Stomach smooth muscle (tissue), 2 donors: ENCODE measurements around the gene FOSL2.

ENCODE experiments used
- H3K27ac ChIP-seq: one replicate; pipeline ENCODE4 v1.7.0; 2013; ENCODE audit warnings: mild to moderate bottlenecking, low read length, inconsistent platforms
- H3K27me3 ChIP-seq, 2 donors: one replicate each; pipeline ENCODE4 v1.7.0; 2013; ENCODE audit warnings: low read length in 2 of 2; ENCODE audit not compliant: insufficient read depth in 2 of 2, control insufficient read depth in 1 of 2
- H3K36me3 ChIP-seq, 2 donors: one replicate each; pipeline ENCODE4 v1.7.0; 2013; ENCODE audit warnings: low read length in 2 of 2; ENCODE audit not compliant: control insufficient read depth in 2 of 2, insufficient read depth in 2 of 2
- H3K4me1 ChIP-seq: one replicate; pipeline ENCODE4 v1.7.0; 2013; ENCODE audit warnings: low read length; ENCODE audit not compliant: control insufficient read depth, insufficient read depth
- H3K4me3 ChIP-seq, 2 donors: one replicate each; pipeline ENCODE4 v1.7.0; 2013; ENCODE audit warnings: low read length in 2 of 2
- H3K9ac ChIP-seq, 2 donors: one replicate each; pipeline ENCODE4 v1.7.0; 2013; ENCODE audit warnings: low read length in 2 of 2, mild to moderate bottlenecking in 1 of 2
- H3K9me3 ChIP-seq, 2 donors: one replicate each; pipeline ENCODE4 v1.7.0; 2013; ENCODE audit warnings: low read length in 2 of 2; ENCODE audit not compliant: control insufficient read depth in 2 of 2
- donor health status: healthy.
- donor health status: Pancreatic carcinoma.

Gene FOSL2

DNA sequence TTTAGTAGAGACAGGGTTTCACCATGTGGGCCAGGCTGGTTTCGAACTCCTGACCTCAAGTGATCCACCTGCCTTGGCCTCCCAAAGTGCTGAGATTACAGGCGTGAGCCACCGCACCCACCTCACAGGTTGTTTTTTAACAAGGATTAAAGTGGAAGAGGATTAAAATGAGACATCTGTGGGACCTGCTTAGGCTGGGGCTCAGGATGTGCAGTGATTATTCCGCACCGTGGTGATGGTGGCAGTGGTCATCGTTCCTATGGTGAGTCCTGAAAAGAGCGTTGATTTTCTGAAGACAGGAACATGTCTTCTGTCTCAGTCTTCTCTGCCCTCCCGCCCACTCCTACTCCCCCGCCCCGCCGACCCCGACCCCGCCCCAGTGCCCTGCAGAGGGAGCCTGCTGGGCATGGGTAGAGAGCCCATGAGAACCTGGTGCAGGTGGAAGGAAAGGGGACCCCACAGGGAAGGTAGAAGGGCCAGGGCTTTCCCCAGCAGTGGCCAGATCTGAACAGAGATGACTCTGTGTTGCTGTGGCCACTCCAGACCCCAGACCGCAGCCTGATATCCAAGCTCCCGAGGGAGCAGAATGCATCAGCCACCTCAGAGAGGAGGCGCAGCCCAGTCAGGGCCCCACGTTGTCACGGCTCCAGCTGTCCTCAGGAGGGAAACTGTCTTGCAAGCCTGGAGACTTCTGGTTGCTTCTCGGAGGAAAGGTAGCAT lies 34.5 kb upstream of the FOSL2 start:
- no peaks in the 10 kb centered on the region for H3K27me3 ChIP-seq
- H3K9ac ChIP-seq: no peak overlapping the region
- no peak overlapping the region for H3K27ac ChIP-seq
- no peaks in the 10 kb centered on the region for H3K36me3 ChIP-seq
- H3K9me3 ChIP-seq: no peaks in the 10 kb centered on the region
- H3K4me3 ChIP-seq: no peak overlapping the region
- H3K4me1 ChIP-seq: peaks cover 24% of the 10 kb centered on the region

DNA sequence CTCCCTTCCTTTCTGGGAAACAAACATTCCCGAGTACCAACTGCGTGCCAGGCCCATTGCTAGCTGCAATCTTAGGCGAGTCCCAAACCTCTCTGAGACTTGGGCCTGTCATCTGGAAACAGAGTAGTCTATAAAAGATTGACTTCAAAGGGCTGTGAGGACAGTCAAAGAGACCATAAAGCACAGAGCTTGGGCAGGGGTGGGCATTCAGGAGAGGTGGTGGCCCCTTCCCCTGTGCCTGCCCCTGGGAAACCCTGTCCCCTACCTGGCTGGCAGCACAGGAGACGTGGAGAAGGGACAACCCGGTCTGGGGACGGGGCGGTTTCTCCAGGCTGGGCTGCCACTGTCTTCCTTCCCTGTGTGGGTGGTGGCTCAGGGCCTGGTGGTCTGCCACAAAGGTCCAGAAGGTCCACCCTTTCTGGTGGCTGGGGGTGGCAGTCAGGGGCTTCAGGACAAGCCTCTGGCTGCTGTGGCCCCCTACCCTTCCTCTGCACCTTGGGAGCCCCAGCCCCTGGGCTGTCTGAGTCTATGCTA lies 33.9 kb upstream of the FOSL2 start:
- H3K4me1 ChIP-seq: peaks cover 24% of the 10 kb centered on the region
- H3K9me3 ChIP-seq: no peaks in the 10 kb centered on the region
- no peak overlapping the region for H3K4me3 ChIP-seq
- H3K36me3 ChIP-seq: no peaks in the 10 kb centered on the region
- no peak overlapping the region for H3K27ac ChIP-seq
- no peaks in the 10 kb centered on the region for H3K27me3 ChIP-seq
- H3K9ac ChIP-seq: no peak overlapping the region

DNA sequence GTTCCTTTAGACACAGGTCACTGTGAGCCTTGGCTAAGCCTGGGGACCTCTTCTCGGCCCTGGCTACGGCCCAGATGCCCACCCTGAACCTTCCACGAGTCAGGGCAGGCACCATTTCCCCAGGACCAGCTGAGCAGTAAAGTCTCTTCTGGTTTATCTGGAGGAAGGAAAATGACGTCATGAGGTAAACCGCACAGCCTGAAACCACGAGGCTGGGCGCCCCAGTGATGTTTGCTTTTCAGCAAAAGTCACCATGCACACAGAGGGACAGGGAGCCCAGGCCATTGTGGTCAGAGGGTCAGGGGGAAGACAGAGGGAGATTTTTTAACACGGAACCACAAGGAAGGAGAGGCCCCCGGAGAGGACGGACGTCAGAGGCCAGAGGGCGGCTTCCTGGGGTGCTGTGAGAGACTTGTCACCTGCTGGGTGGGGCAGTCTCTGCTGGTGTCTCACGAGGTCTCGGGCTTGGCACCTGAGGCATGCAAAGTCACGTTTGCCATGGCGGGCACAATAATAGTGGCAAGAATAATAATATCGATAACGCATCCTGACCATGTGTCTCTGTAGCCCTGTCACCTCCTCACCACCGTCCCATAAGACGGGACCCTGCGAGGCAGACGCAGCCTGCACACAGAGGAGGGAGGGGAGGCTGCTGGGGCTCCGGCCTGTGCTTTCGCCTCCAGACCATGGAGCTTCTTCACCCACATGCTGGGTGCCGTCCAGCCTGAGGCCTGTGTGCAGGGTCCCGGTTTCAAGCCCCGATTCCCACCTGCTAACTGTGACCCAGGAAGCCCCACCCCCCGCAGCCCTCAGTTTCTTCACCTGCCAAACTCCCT lies 33.2 kb upstream of the FOSL2 start:
- H3K36me3 ChIP-seq: no peaks in the 10 kb centered on the region
- H3K4me3 ChIP-seq: no peak overlapping the region
- no peak overlapping the region for H3K27ac ChIP-seq
- H3K9ac ChIP-seq: no peak overlapping the region
- H3K4me1 ChIP-seq: peaks cover 24% of the 10 kb centered on the region
- H3K27me3 ChIP-seq: no peaks in the 10 kb centered on the region
- no peaks in the 10 kb centered on the region for H3K9me3 ChIP-seq

DNA sequence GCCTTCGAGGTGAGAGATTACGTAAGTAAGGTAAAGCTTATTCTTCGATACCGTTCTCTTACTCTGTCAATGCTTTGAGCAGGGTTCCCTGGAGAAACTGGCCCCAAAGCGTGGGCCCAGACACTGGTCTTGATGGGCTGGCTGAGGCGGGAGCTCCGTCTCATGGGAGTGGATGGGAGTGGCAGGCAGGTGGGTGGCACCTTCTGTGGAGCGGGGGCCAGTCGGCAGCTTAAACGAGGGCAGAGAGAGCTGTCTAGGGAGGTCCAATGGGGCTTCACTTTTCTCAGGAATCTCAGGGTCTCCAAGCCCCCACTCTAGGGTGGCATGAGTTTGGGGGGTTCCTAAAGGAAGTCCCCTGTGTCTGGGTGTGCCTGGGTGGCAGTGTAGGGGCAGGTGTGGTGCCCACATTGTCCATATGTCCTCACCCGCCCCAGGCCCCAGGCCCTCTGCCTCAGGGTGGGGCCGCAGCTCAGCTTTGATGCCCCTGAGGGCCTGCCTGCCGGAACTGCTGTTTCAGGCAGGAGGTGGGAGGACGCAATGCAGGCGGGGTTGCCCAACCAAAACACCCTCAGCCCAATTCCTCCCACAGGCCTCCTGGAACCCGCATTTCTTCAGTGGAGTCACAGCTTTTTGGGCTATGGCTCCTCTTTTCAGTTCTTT lies 32.5 kb upstream of the FOSL2 start:
- H3K4me1 ChIP-seq: peaks cover 21% of the 10 kb centered on the region
- no peak overlapping the region for H3K27ac ChIP-seq
- no peaks in the 10 kb centered on the region for H3K36me3 ChIP-seq
- no peak overlapping the region for H3K4me3 ChIP-seq
- H3K27me3 ChIP-seq: no peaks in the 10 kb centered on the region
- no peaks in the 10 kb centered on the region for H3K9me3 ChIP-seq
- no peak overlapping the region for H3K9ac ChIP-seq

DNA sequence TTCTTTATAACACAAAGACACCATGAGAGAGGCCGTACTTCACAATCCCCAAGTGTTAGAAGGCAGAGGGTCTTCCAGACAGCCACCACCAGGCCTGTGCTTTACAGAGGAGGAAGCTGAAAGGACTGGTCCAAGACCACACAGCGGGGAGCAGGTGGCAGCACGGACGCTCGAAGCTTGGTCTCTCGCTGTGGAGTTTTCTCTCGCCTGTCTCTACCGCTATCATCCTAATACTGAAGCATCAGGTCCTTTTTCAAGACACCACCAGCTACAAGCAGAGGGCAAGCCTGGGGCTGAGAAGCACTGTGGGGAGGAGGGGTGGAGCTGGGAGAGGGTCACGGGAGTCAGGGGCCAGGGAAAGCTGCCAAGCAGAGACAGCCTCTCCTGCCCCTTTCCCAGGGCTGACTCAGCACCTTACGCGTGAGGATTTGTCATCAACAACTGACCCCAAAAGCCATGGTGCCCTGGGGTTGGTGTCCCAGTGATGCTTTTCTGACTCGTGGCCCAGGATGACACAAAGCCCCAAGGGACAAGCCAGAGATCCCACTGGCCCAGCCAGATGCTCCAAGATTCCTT lies 31.9 kb upstream of the FOSL2 start:
- Histone ChIP-seq H3K27ac (no peak overlapping the region), H3K36me3 (no peaks in the 10 kb centered on the region), H3K9me3 (no peaks in the 10 kb centered on the region), H3K27me3 (no peaks in the 10 kb centered on the region), H3K4me3 (no peak overlapping the region), H3K4me1 (peaks cover 14% of the 10 kb centered on the region), H3K9ac (no peak overlapping the region)

DNA sequence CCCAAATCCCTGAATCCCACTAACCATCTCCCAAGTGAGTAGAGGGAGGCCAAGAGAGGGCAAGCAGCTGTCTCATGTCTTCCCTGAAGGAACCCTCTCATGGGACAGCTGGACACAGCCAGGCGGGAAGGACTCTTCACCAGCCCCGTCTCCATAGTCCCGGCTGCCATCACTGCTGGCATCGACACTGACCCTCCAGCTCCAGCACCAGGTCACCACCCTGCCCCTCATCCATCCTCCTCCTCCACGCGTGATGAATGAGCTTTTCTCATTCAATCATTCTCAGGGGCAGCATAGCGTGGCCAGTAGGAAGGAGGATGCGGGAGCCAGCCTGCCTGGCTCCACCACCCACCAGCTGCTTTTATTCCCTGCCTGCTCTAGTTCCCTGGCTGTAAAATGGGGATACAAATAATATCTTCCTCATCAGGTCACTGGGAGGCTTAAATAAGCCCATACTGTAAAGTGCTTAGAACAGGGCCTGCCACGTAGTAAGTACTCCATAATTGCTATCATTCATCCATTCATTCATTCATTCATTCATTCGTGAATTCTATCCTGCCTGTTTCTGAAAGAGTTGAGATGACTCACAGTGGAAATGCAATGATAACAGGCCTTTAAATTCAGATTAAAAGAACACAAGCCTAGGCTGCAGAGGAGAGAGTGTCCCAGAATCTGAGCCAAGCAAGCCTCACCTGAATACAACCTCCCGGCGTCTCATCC lies 30.5 kb upstream of the FOSL2 start:
- H3K9me3 ChIP-seq: no peaks in the 10 kb centered on the region
- no peak overlapping the region for H3K9ac ChIP-seq
- H3K36me3 ChIP-seq: no peaks in the 10 kb centered on the region
- no peak overlapping the region for H3K27ac ChIP-seq
- peaks cover 7% of the 10 kb centered on the region for H3K4me1 ChIP-seq
- no peak overlapping the region for H3K4me3 ChIP-seq
- H3K27me3 ChIP-seq: no peaks in the 10 kb centered on the region

DNA sequence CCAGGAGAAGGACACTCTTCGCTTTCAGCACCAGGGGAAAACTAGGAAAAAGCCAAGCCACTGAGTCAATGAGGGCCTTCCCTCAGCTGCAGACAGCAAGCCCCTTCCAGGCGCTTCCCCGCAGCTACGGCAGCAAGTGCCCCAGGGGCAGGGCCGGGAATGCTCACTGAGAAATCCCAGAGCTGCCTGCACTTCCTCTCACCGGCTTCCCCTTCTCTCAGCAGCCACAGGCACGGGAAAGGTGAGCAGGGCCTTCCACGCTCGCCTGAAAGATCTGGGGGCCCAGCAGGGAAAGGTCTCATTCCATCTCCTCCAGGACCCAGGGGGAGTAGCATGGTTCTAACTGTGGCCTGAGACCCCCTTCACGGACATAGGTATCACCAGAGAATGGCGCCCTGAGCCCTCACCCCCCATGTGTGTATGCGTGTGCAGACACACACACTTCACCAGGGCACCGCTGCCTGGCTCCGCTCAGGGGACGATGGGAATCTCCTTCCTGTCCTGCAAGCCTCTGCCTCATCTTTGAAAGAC lies 29.6 kb upstream of the FOSL2 start:
- H3K9me3 ChIP-seq: no peaks in the 10 kb centered on the region
- H3K36me3 ChIP-seq: no peaks in the 10 kb centered on the region
- no peaks in the 10 kb centered on the region for H3K27me3 ChIP-seq
- no peak overlapping the region for H3K4me3 ChIP-seq
- no peak overlapping the region for H3K27ac ChIP-seq
- H3K9ac ChIP-seq: no peak overlapping the region
- peaks cover 7% of the 10 kb centered on the region for H3K4me1 ChIP-seq

DNA sequence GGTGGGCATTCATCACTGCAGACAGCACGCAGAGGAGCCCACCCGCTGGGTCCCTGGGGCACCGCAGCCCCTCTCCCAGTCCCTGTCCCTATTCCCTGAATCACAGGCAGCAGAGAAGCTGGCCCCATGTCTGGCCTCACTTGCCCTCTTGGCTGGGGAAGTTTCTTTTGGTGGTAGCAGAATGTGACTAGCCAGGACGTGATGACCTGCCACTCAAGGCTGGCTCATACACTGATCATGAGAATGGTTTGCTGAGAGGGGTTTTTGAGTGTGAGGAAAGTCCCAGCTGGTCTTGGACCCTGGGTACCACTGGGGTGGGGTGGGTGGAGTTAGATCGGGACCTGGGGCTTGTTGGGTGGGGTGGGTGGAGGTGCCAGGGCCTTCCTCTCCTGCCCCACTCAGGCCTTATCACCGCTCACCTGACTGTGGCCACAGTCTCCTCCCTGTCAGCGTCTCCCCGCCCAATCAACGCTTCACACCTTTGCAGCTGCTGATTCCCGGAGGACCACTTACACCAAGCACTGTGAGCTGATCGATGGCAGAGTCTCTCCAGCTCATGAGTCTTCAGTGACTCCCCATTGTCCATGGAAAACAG lies 28.9 kb upstream of the FOSL2 start:
- no peaks in the 10 kb centered on the region for H3K27me3 ChIP-seq
- H3K4me3 ChIP-seq: no peak overlapping the region
- H3K27ac ChIP-seq: no peak overlapping the region
- H3K36me3 ChIP-seq: no peaks in the 10 kb centered on the region
- H3K9ac ChIP-seq: no peak overlapping the region
- peaks cover 7% of the 10 kb centered on the region for H3K4me1 ChIP-seq
- H3K9me3 ChIP-seq: no peaks in the 10 kb centered on the region

DNA sequence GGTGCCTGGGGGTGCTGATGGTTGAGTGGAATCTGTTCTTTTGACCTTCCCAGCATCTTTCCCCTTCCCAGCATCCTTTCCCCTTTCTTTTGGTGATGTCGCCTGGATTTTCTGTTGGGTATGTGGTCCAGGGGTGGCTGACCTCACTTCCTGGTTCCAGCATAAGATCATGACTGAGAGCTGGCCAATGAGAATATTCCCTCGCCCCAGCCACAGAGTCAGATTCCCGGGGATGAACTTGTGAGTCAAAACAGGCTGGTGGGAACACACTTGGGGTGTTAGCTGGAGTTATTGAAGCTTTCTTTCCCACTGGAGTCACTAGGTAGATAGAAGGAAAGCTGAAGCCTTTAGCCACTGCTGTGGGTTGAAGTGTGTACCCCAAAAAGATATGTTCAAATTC lies 28.0 kb upstream of the FOSL2 start:
- Histone ChIP-seq H3K27me3 (no peaks in the 10 kb centered on the region), H3K9me3 (no peaks in the 10 kb centered on the region), H3K36me3 (no peaks in the 10 kb centered on the region), H3K4me3 (no peak overlapping the region), H3K27ac (no peak overlapping the region), H3K4me1 (peaks cover 6% of the 10 kb centered on the region), H3K9ac (no peak overlapping the region)
